GM20431 (cell line): Measurements from ENCODE around the gene SSRP1.

Experiments
- in situ Hi-C: fragments of 300-500 bp; cut with MseI, MboI; formaldehyde crosslinking; loops from one replicate; pipeline ENCODE4 v1.15.0; 2020; ENCODE audit warnings: low sequenced_read_pairs; ENCODE audit not compliant: unreplicated experiment

The SSRP1 gene

GRCh38 chr11:57321388-57322255, 14.1 kb downstream of the SSRP1 start:
- in situ Hi-C loops, result no loop called here

GRCh38 chr11:57320719-57321387, 14.8 kb downstream of the SSRP1 start:
- in situ Hi-C loops, result no loop called here

GRCh38 chr11:57320067-57320718, 15.5 kb downstream of the SSRP1 start:
- in situ Hi-C loops, result no loop called here

GRCh38 chr11:57318178-57318577, 17.5 kb downstream of the SSRP1 start:
- in situ Hi-C loops, result no loop called here

DNA sequence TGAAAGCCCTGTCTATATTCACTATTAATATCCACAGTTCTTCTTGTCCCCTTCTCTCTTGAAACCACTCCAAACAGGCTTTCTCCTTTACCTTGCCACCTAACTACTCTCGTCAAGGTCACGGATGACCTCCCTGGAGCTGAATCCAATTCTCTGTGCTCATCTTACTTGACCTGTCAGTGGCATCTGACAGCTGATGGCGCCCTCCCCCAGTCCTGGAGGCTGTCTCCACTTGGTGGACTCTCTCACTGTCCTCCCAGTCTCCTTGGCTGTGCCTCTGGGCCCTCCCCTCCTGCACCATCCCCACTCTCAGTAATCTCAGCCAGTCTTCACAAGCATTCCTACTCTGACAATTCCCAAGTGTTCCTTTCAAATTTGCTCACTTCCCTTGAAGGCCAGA, 19.7 kb downstream of the SSRP1 start:
- in situ Hi-C loops, result no loop called here

DNA sequence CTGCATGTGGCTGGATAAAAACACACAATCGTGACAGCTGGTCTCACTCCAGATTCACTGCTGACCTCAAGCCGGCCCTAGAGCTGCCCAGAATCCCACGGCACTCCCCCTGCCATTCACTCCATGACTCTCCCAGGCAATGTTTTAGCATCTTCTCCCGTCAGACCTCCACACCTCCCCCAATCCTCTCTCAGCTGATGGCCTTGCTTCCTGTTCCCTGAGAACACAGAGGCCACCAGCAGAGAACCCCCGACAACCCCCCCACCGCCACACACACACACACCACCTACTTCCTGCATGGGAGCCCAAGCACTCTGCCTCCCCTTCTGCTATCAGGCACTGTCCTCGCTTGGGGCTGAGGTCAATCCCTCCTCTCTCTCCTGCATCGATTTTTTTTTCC, 20.2 kb downstream of the SSRP1 start:
- in situ Hi-C loops, result no loop called here

- in situ Hi-C loops, result no loop called here
Measured at GRCh38 chr11:57314221-57314973, 21.3 kb downstream of the SSRP1 start.

DNA sequence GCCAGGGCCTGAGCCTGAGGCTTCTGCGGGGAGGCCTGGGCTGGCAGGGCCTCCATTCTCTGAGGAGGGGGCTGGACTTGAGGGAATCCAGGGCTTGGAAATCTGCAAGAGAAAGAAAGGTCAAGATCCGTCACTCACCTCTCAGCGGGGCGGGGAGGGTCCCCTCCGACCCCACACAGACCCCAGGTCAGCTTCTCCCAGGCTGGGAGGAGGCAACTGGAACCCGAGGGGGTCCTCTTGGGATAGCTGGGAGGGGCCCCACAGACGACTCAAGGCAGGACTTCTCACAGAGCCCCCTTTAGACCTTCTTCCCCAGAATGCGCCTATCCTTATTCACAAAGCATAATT, 21.9 kb downstream of the SSRP1 start:
- in situ Hi-C loops, result no loop called here

GRCh38 chr11:57313071-57313787, 22.5 kb downstream of the SSRP1 start:
- in situ Hi-C loops, result no loop called here

GRCh38 chr11:57312511-57313021, 23.1 kb downstream of the SSRP1 start:
- in situ Hi-C loops, result no loop called here

DNA sequence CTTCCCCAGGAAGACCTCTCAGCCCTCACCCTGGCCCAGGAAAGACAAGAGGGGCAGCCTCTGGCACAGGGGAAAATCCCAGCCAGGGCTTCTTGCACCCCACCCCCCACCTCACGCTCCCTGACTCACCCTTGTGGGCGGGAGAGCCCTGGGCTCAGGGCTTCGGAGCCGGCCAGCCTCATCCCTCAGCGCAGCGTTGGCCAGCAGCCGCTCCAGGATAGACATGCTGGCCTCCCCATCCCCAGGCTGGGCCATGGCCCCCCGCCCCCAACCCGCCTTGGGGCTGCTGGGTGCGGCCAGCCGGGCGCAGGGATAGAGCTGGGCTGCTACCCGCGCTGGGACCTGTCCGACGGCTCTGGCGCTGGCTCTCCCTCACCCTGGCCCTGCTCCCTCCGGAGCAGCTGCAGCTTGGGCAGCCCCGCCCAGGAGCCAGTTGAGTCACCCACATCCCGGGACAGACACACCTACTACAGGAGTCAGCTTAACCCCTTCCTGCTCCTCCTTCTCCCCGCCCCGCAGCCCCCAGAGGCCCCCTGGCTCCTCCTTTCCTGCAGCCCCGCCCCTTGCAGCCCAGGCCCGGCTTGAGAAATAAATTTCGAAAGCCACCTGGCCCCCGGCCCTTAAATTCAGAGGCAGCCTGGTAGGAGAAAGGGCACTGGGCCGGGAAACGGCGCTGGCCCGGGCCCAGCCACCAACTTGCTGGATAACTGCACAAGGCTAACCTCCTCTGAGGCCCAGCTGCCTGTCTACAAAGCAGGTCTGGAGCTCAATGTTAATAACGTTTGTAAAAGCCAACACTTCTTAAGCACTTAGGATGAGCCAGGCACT, 24.4 kb downstream of the SSRP1 start:
- in situ Hi-C loops, result no loop called here

GRCh38 chr11:57310630-57311086, 25.0 kb downstream of the SSRP1 start:
- in situ Hi-C loops, result no loop called here

GRCh38 chr11:57310091-57310490, 25.6 kb downstream of the SSRP1 start:
- in situ Hi-C loops, result no loop called here

DNA sequence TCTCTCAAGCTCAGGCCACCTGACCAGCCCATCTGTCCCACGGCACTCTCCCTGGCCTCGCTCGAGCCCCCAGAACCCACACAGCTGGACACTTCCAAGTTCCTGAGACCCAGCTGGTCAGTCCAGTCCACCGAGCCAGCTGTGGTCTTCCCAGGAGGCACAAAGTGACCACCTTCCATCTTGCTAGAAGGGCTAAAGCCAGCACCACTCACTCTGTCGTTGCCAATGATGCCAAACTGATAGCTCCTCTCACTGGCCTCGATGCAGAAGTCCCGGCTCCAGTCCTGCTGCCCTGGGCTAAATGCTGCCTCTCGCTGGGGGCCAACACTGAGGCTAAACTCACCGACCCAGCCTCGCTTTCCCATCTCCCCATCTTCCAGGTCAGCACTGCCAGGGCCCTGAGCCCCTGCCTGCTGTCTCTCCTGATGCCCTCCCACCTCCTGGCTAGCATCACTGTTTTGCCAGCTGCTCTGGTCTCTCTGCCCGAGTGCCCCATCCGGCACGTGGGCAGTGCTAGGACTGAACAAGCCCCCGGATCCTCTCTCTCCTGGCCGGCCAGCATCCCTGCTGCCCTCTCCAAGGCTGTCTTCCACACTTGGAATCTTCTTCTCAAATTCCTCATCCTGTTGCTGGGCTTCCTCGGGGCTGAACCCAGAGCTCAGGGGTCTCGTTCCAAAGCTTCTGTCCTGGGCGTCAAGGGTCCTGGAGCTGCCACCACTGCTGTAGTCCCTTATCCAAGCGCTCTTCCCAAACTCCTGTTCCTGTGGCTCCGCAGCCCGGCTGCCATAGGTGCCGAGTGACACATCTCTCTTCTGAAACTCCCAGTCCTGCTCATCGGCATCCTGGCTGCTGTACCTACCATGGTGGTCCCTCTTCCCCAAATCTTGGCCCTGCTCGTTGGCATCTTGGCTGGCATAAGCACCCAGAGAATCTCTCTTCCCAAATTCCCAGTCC, 26.3 kb downstream of the SSRP1 start:
- in situ Hi-C loops, result no loop called here

DNA sequence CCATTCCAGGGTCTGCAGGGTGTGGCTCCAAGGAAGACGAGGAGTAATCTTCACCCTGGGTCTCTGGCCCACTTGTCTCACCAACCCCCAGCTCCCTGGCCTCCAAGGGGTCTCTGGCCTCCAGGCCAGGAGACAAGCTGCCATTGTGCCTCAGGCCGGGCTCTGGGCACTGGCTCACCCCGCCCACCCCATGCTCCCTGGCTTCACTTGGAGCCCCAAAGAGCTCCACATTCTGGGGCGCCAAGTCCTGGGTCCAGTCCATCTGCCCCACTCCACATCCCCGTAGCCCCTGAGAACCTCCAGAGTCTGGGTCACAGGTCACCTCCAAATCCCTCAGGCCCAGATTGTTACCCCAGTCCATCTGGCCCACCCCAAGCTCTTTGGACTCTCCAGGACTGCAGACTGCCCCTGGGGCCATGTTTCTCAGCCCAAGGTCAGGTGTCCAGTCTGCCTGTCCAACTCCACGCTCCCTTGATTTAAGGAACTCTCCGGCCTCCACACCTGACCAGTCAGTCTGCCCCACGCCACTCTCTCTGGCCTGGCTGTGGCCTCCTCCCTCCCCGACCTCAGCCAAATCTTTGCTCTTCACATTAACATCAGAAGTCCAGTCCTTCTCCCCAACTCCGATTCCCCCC, 27.1 kb downstream of the SSRP1 start:
- in situ Hi-C loops, result no loop called here

DNA sequence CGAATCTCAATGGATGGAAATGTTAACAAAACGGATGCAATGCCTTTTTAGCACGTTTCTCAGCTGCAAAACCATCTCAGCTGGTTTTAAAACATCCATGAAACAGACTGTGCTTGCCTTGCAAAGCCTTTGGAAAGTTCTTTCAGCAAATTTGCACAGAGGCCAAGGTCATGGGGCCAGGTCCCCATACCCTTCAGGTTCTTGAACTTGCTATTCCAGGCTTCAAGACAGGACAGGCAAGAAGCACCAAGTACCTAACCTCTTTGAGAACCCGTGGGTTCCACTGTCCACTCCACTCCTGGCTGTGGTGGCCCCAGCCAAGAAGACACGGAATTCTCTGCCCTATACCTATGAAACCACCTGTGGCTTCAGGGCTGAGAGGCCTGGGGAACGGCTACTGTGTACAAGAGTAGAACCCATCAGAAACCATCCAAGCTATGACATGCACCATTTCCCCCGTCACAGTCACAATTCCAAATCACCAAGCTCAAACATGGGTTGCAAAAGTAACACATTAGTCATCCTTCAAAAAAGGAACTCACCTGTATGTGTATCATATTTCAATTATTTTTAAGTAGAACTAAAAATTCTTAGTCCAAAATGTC, 27.9 kb downstream of the SSRP1 start:
- in situ Hi-C loops, result no loop called here
